ENCODE results near the gene PFKFB4.
"Not testable (repeated sequence)": the region's sequence is repeated elsewhere in the genome, so short reads cannot be mapped to it uniquely, and the experiment has no call there.

Gene PFKFB4

DNA sequence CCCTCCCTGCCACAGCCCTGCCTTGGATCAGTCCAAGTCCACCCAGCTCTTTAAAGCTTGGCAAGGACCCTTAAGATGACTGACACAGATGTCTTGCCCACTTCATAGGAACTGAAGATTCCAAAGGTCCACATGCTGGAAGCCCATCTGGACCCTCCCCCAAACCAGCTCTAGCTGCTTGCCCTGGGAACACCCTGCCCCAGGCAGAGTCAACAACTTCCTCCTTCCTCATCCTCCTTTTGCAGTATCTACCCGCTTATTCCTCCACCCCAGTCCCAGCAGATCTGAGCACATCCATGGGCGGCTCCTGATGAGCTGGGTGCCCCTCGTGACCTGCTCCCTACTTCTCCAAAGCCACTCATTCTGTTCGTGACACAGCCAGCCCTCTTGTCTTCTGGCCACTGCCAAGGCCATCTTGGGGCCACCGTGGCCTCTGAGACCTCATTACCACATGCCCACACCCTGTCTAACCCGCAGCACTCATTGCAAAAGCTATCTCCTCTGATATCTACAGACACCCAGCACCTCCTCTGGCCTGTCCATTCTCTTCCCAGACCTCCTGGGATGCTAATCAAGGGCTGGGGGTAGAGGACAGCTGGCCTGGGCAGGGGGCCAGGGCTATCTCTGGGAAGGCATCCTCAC, 2.0 kb upstream of the PFKFB4 start:
- DNase-seq (ENCODE audit: low spot score): no peak

DNA sequence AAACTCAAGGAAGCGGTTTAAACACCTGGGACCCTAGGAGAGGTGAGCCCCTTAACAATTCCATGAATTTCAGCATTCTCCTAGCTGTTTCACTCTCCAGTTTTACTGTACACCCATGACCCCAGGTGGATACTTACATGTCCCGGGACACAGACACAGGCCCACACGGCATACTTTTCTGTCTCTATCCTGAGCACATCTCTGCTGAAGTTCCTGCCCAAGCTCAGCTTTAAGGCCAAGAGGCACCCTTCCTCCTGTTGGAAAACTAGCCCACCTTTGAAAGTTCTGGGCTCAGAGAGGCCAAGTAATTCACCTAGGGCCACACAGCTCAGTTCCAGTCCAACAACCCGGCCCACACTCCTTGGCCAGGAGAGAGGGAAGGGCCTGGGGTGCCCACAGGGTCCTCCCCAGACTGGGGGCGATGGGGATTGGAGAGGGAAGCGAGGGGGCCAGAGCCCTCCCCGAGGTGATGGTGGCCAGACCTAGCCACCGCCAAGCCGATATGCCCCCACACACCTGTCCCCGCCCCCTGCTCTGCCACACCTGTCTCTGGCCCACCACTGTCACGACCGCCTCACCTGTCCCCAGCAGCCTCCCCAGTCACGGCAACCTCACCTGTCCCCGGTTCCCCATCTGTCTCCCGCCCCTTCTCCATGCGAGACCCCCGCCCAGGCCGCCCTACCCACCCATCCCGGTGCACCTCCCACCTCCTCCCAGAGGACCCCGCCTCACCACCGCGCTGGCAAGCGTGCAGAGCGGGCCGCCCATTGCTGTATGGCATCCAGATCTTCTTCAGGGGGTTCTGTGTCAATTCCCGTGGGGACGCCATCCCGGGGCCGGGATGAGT, 431 bp downstream of the PFKFB4 start:
- no peak for DNase-seq (ENCODE audit: low spot score)

DNA sequence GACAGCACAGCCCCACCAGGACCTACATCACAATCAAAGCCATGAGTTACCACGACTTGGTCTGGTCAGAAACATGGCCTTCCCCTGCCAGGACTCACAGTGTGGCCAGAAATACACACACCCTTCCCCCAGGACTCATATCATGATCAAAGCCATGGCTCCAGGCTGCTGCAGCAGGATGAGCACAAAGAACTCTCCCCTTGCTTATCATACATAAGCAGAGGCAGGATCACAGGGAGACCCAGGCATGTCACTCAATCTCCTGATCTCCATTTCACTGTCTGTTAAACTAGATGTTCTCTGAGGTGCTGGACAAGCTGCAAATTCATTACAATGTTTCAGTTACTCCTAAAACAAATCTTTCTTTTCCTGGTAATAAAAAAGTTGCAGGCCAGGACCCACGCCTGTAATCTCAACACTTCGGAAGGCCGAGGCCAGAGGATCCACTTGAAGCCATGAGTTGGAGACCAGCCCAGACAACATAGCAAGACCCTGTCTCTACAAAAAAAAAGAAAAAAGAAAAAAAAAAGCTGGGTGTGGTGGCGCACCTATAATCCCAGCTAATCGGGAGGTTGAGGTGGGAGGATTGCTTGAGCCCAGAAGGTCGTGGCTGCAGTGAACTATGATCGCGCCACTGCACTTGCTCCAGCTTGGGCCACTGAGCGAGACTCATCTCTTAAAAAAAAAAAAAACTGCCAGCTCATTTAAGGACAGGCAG, 1.2 kb downstream of the PFKFB4 start:
- no peak for DNase-seq (ENCODE audit: low spot score)

DNA sequence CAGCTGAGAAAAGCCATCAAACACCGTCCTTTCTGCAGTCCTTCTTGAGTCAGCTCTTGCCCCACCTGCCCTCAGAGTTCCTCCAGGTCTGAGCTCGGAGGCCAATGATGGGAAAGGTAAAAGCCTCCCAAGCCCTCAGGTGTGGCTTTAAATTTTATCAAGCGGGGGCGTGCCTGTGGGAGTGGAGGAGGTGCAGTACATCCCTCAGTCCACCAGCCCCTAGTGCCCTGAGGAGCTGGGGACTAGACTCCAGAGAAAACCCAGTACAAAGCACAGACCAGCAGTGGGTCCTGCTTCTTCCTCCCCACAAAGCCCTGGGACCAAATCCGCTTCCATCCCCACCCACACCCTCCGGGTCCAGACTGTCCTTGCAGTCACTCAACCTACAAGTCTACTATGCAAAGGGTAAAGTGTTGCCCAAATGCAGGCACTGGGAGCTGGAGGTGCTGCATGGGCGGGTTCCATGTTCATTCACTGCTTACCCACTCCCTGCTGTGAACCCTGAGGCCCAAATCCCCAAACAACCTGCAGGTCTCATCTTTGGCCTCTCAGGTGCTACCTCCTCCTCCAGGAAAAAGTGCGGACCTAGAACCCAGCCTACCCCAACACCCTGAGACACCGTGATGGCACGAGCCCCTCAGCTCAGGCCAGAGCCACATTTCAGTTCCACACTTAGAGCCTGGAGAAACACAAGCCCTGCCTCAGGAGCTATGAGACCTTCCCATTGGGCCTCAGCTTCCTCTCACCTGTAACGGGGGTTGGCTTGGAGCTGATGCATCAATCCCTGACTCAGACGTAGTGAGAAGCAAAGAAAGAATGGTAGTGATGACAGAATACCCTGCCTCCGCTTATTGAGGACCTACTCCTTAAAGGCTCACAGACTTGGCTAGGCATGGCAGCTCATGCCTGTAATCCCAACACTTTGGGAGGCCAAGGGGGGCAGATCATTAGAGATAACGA, 2.4 kb downstream of the PFKFB4 start:
- no peak for DNase-seq (ENCODE audit: low spot score)

DNA sequence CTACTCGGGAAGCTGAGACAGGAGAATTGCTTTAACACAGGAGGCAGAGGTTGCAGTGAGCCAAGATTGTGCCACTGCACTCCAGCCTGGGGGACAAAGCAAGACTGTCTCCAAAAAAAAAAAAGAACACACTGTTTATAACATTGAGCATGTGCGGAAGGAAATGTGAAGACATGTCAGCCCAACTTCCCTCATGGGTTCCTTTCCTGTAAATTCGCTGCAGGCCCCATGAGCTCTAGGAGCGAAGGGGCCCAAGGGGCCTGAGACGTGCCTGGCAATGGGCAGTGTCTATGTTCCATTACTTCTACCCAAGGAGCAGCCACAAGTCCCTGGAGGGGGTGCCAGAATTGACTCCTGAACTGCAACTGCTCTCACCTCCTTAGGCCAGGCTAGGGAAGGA, 3.2 kb downstream of the PFKFB4 start:
- no peak for DNase-seq (ENCODE audit: low spot score)

DNA sequence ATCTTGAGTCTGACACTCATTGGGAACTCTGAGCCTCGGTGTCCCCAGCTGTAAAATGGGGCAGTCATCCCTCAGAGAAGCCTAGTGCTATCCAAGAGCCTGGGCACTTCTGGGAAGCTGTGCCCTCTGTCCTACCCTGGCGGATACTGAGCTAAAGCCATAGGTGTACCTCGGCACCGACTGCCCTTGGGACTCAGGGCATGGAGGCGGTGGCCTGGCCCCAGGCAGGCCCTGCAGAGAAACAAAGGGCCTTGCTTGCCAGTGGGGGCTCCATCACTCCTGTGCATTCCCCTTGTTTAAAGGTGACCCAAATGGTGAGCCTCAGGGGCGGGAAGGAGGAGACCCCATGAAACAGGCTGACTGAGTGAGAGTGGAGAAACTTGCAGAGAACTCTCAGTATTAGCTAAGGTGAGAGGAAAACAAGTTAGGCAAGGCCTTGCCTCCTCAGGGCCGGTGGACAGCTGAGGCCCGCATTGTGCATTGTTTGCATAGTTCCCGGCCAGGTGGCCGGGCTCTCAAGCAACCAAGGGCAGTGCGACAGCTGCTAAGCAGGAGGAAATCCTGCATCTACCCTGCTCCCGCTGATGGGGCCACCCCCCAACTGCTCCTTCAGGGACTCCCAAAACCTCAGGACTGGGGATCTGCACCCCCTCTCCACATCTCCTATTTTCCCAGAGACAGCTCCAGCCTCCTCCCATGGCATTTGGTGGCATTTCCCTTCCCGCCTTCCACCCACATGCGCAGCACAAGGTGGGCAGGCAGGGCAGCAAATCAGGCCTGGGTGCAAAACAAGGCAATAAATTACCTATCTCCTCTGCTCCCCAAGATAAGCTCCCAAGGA, 4.3 kb downstream of the PFKFB4 start:
- DNase-seq (ENCODE audit: low spot score): no peak

DNA sequence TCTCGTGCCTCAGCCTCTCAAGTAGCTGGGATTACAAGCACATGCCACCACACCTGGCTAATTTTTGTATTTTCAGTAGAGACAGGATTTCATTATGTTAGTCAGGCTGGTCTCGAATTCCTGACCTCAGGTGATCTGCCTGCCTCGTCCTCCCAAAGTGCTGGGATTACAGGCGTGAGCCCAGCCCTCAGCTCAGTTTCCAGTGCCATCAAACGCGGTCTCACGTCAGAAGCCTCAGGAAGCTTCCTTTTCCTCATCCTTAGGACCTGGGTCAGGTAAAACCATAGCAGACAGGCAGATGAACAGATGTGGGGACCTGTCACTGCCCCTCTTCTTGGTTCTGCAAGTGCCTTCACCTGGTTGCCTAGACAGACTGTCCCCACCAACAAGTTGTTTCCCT, 5.0 kb downstream of the PFKFB4 start:
- not testable (repeated sequence) for DNase-seq (ENCODE audit: low spot score)

DNA sequence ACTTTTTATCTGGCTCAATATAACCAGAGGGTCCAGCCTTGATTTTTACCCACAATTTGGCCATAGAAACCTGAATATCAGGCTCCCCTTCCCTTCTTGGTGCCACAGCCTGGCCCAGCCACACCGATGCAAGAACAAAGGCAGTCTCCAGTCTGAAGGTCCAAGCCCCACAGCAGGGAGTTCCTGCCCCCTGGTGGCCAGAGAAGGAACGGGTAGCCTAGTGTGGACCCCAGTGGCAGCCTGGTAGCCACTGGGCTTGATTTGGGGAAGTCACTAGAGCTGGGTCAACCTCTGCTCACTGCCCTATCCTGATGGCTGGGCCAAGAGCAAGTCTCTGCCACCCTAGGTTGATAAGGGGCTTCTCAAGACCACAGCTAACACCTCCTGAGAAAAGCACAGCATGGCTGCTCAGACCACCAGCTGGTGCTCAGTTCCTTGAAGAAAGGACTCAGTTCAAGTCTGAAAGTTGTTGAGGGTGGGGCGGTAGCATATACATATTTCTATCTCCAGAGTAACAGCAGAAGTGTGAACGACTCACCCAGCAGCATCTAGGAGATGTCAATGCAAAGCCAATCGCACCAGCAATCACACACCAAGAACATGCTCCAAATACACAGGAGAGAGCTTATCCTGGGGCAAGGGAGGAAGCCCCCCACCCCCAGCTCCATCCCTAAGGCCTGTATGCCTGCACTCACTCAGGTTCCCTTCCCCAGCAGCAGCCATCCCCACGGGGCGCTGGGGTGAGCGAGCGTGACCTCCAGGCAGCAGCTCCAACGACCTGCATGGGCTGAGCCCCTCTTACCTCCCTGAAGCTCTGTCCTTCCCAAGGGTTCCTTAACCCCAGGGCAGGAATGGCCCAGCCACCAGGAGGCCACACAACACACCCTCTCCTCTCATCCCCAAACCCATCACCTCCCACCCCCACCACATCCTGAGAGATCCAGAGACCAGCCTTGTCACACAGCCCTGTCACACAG, 7.6 kb downstream of the PFKFB4 start:
- peak; percentile 84 for DNase-seq (ENCODE audit: low spot score)

DNA sequence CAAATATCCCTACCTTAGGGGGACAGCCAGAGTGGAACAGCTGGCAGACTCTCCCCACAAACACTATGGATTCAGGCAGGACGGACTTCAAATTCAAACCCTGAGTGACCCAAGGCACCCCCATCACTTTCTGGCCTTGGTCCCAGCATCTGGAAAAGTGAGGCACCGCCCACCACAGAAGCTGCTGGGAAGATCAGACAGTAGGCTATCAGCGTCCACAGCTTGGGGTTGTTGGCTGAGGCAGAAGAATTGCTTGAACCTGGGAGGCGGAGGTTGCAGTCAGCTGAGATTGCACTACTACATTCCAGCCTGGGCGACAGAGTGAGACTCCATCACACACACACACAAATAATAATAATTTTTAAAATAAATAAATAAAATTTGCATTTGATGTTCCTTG, 8.5 kb downstream of the PFKFB4 start:
- no peak for DNase-seq (ENCODE audit: low spot score)

DNA sequence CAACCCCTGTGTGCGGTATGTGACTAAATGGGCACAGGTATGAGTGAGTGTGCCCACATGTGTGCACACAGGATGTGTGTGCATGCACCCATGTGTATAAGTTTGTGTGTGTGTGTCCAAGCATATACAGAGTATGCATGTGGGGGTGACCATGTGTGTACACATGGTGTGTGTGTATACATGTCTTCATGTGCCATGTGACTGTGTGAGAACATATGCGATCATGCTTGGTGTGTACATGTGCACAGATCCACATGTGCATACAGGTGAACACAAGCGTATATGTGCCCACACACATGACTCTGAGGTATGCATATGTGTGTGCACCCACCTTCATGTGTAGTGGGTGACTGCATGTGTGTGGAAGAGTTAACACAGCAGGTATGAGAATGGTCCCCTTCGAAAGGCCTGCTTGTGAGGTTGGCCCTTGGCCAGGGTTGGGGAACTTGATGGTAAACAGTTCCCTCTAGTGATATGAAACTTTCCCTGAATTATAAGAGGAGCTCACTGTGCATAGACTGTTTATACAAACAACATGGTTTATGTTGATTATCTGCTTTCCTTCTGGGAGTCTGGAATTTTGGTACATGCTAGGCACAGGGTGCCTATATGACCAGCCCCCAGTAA, 10.3 kb downstream of the PFKFB4 start:
- no peak for DNase-seq (ENCODE audit: low spot score)

DNA sequence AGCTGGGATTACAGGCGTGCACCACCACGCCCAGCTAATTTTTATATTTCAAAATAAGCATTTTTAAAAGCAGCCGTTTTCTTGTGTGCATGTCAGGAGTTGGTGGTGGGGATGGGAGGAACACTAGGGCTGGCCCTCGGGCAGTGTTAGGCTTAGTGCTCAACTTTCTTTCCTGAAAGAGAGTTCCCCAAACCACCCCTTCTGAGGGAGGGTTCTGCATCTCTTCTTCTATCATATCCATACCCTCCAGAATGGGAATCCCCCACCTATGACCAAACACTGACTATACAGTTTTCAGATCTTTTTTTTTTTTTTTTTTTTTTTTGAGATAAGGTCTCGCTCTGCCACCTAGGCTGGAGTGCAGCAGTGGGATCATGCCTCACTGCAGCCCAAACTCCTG, 12.5 kb downstream of the PFKFB4 start:
- no peak for DNase-seq (ENCODE audit: low spot score)

DNA sequence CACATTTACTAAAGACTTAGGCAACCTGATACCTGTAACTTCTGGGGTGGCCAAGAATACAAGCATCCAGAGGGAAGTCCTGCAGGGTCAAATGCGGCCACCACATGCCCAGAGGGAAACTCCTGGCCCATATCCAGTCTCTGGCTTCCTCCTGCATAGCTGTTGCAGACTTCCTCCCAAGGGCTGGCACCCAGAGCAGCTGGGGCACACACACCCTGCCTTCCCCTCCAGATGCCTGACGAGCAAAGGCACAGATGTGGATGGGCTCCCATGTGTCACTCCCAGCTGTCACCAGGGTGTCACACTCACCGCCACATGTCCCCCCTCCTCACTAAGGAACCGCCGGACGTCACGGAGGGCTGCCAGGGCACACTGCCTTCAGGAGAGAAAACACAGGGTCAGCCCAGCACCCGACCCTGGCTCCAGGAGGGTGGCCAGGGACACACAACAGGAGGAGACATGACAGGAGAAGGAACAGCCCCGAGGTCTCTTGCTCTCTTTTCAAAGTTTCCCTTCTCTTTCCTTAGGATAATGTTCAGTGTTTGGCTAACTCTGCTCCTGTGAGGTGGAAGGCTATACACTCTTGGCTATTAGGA, 13.2 kb downstream of the PFKFB4 start:
- DNase-seq (ENCODE audit: low spot score): no peak

DNA sequence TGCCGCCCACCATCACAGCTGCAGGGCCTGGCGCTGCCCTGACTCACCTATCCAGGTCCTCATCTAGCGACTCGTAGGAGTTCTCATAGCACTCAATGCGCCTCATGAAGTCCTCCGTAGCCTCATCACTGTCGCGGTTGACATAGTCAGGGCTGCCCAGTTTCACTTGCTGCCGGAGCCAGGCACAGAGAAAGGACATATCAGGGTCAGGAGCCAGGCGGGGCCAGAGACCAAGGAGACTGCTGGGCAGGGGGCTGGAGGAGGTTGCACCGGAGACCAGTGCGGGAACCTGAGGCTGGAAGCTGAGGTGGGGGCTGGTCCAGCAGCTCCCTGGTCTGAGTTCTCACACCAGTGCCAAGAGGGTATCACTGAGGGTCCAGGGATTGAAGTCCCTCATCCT, 18.2 kb downstream of the PFKFB4 start:
- no peak for DNase-seq (ENCODE audit: low spot score)

DNA sequence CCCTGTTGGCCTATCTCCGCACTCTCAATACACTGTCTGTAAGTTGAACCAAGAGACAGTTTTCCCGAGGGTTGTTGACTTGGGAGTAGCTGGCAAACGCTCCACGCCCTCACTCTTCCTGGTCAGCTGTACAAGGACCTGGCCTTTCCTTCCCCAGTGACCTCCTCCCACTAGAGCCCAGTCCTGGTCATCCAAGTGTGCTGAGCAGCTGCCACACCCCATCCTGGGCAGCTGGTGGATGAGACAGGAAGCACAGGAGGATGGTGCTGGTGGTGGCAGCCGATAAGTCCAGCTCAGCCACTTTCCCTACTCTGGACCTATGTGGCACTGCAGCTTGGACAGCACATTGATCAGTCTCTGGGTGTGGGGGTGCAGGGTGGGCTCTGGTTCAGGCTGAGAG, 19.8 kb downstream of the PFKFB4 start:
- DNase-seq (ENCODE audit: low spot score): no peak

DNA sequence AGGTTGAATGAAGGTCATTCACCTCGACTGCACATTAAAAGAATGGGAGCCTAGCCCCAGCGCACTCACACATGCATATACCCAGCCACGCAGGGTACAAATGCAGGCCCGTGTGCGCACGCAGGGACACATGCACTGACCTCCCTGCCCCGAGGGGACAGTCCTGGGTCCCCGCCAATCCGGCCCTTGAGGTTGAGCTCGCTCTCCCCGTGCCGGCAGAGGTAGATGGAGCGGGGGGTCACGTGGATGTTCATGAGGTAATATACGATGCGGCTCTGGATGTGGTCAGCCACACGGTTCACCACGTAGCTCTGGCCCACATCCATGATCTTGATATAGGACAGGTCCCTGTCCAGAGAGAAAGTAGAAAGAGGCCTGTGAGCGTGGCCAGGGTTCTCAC, 20.5 kb downstream of the PFKFB4 start:
- DNase-seq (ENCODE audit: low spot score): no peak

DNA sequence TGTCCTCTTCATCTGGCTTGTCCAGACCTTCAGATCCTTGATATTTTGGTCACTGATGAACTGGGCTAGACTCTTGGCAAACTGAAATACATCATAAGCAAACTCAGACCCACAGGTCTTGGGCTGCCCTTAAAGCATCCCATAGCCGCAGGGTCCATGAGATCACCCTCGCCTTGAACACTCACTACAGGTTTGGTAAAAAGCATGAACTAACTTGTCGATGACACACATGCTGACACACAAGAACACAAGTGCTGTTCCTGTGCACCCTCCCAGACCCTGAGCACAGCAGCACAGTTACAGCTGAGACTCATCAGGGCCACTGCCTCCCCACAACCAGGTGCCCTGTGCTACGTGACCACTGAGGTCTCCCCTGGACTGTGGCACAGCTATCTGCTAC, 21.0 kb downstream of the PFKFB4 start:
- DNase-seq (ENCODE audit: low spot score): no peak

DNA sequence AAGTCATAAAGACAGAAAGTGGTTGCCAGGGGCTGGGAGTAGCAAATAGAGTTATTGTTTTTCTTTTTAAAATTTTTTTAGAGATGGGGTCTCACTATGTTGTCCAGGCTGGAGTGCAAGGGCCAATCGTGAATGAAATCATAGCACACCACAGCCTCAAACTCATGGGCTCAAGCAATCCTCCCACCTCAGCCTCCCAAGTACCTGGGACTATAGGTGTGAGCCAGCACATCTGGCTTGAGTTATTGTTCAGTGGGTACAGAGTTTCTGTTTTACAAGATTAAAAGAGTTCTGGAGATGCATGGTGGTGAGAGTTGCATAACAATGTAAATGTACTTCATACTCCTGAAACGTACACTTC, 23.6 kb downstream of the PFKFB4 start:
- no peak for DNase-seq (ENCODE audit: low spot score)

DNA sequence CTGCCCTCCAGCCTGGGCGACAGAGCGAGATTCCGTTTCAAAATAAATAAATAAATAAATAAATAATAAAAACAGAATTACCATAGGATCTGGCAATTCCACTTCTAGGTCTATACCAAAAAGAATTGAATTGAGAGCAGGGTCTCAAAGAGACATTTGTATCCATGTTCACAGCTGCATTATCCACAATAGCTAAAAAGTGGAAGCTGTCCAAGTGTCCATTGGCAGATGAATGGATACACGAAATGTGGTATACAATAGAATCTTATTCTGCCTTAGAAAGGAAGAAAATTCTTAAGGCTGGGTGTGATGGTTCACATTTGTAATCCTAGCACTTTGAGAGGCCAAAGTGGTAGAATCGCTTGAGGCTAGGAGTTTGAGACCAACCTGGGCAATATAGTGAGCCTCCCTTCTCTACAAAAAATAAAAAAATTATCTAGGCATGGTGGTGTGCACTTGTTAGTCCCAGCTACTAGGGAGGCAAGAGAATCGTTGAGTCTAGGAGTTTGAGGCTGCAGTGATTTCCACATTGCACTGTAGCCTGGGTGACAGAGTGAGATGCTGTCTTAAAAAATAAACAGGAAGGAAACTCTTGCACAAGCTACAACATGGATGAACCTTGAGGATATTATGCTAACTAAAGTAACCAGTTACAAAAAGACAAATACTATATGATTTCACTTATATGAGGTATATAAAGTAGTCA, 24.2 kb downstream of the PFKFB4 start:
- peak; percentile 91 for DNase-seq (ENCODE audit: low spot score)

Measured in globus pallidus (tissue), 1 donor.